Calu3 (cell line): ENCODE data around the gene GON7. TPM values are rescaled to one million over a fixed set of nuclear protein-coding genes. Genes with fewer than 3 reads are reported as not detected.

Experiments used
- BruUV-seq: library from RNA; stranded (reverse); fragments of 400-500 nt; replicated peaks from 2 replicates; lab custom pipeline; 2021; lab: Mats Ljungman, UMichigan
- CTCF ChIA-PET: fragments of 300-600 bp; sonication (Branson Sonifier 250); formaldehyde crosslinking; loops from one replicate; lab custom pipeline; 2022; ENCODE audit warnings: antibody characterized with exemption; lab: Charles Lee
- DNase-seq: peaks from one replicate; pipeline ENCODE4 v3.0.0; 2022
- H3K27ac Mint-ChIP-seq: one replicate; pipeline ENCODE4 v1.8.0; 2022; ENCODE audit warnings: mixed read lengths; ENCODE audit not compliant: unreplicated experiment
- H3K27me3 Mint-ChIP-seq: one replicate; pipeline ENCODE4 v1.8.0; 2022; ENCODE audit warnings: mixed read lengths; ENCODE audit not compliant: unreplicated experiment
- H3K36me3 Mint-ChIP-seq: one replicate; pipeline ENCODE4 v1.8.0; 2022; ENCODE audit warnings: mild to moderate bottlenecking, moderate library complexity, mixed read lengths; ENCODE audit not compliant: insufficient read depth, unreplicated experiment
- H3K4me1 Mint-ChIP-seq: one replicate; pipeline ENCODE4 v1.8.0; 2022; ENCODE audit warnings: mild to moderate bottlenecking, low read depth, mixed read lengths; ENCODE audit not compliant: unreplicated experiment
- H3K4me3 Mint-ChIP-seq: one replicate; pipeline ENCODE4 v1.8.0; 2022; ENCODE audit warnings: mild to moderate bottlenecking, low read depth, moderate library complexity, mixed read lengths; ENCODE audit not compliant: unreplicated experiment
- H3K9me3 Mint-ChIP-seq: one replicate; pipeline ENCODE4 v1.8.0; 2022; ENCODE audit warnings: low read depth, mixed read lengths; ENCODE audit not compliant: unreplicated experiment
- CTCF ChIP-seq: fragments of 200-600 bp; IDR thresholded peaks from one replicate; pipeline ENCODE4 v1.8.0; 2022; ENCODE audit warnings: antibody characterized with exemption; ENCODE audit not compliant: unreplicated experiment
- intact Hi-C: fragments of 100-400 bp; cut with micrococcal nuclease; formaldehyde crosslinking; loops from one replicate; pipeline ENCODE4 v1.10.0; 2022; ENCODE audit not compliant: unreplicated experiment
- total RNA-seq: library from RNA; stranded (reverse); gene quantifications from 2 replicates; pipeline ENCODE4 v1.2.3, GENCODE V29; 2022

The GON7 gene
- total RNA-seq, 1 experiment from 2014 or later, result 13.3 TPM

- Mint-ChIP-seq H3K27me3 (no peaks in the 10 kb centered on the region), H3K36me3 (peaks cover 20% of the 10 kb centered on the region), H3K4me1 (no peaks in the 10 kb centered on the region), H3K27ac (no peak overlapping the region), H3K9me3 (no peaks in the 10 kb centered on the region), H3K4me3 (no peak overlapping the region)
- TF ChIP-seq CTCF, result no peak
- no TSS peak for BruUV-seq
- DNase-seq, result no peak
- intact Hi-C loops, result no loop called here
- CTCF ChIA-PET, result no interaction called here
Measured at GRCh38 chr14:93223565-93223964, 16.7 kb upstream of the GON7 start.

GRCh38 chr14:93220509-93220908, 13.6 kb upstream of the GON7 start:
- no peak for TF ChIP-seq CTCF
- peaks cover 12% of the 10 kb centered on the region for H3K36me3 Mint-ChIP-seq
- no peak overlapping the region for H3K4me3 Mint-ChIP-seq

GRCh38 chr14:93219103-93219726, 12.3 kb upstream of the GON7 start:
- intact Hi-C loops, result no loop called here
- Mint-ChIP-seq H3K4me3 (no peak overlapping the region), H3K27me3 (no peaks in the 10 kb centered on the region), H3K9me3 (no peaks in the 10 kb centered on the region), H3K27ac (no peak overlapping the region), H3K4me1 (no peaks in the 10 kb centered on the region), H3K36me3 (peaks cover 12% of the 10 kb centered on the region)
- CTCF ChIA-PET, result interaction anchor here (0.7 to 1.3 kb wide), 9 partner anchors 12 to 338 kb away, joined by 3 to 10 read pairs (median 4); partner anchors contain the start of genes GON7 and UBR7
- peak; percentile 50 for DNase-seq
- no TSS peak for BruUV-seq
- TF ChIP-seq CTCF, result peak; percentile 32

More at GRCh38 chr14:93220509-93220908, 13.6 kb upstream of the GON7 start:
- Mint-ChIP-seq H3K27ac (no peak overlapping the region), H3K27me3 (no peaks in the 10 kb centered on the region), H3K9me3 (no peaks in the 10 kb centered on the region), H3K4me1 (no peaks in the 10 kb centered on the region)
- DNase-seq, result no peak
- intact Hi-C loops, result no loop called here
- BruUV-seq, result no TSS peak
- CTCF ChIA-PET, result interaction anchor here (0.7 kb wide), 2 partner anchors 47 to 68 kb away, joined by 3 to 4 read pairs; no protein-coding TSS in a partner anchor

GRCh38 chr14:93214598-93214997, 7.7 kb upstream of the GON7 start:
- CTCF ChIA-PET, result no interaction called here
- no peaks in the 10 kb centered on the region for H3K4me1 Mint-ChIP-seq

More at GRCh38 chr14:93214598-93214997, 7.7 kb upstream of the GON7 start:
- H3K36me3 Mint-ChIP-seq, result peaks cover 10% of the 10 kb centered on the region
- TF ChIP-seq CTCF, result no peak
- no peak overlapping the region for H3K27ac Mint-ChIP-seq
- H3K27me3 Mint-ChIP-seq, result no peaks in the 10 kb centered on the region
- no peak for DNase-seq
- H3K9me3 Mint-ChIP-seq, result no peaks in the 10 kb centered on the region
- BruUV-seq, result no TSS peak
- no peak overlapping the region for H3K4me3 Mint-ChIP-seq
- intact Hi-C loops, result no loop called here
